ENCODE measurements around the gene CYB5R4.

CYB5R4 gene

DNA sequence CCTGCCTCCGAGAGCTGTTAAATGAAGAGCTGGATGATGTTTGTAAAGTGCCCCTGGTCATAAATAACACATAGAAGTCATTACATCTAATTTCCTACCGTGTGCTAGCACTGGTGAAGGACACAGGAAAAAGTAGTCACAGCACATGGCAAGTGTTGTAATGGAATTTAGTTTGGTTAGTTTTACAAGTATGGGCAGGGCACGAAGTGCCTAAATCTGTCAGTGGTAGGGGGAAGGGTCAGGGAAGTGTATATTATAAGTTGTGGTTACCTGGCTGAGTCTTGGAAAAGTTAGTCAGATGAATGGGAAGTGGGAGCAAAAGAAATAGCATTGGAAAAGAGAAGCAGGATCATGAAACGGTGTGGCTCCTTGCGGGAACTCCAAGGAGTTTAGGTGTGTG, 4.7 kb upstream of the CYB5R4 start:
- TF ChIP-seq POLR2A (IDR thresholded peaks at IDR 0.05; ENCODE audit: extremely low read depth, insufficient read length) (no peak), MYC (IDR thresholded peaks at IDR 0.05; ENCODE audit: low read depth, low read length) (no peak)
- TF ChIP-seq, protein P1, sequence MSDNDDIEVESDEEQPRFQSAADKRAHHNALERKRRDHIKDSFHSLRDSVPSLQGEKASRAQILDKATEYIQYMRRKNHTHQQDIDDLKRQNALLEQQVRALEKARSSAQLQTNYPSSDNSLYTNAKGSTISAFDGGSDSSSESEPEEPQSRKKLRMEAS (IDR thresholded peaks at IDR 0.05; ENCODE audit: low read depth, low read length): no peak
- TF ChIP-seq, protein P2, sequence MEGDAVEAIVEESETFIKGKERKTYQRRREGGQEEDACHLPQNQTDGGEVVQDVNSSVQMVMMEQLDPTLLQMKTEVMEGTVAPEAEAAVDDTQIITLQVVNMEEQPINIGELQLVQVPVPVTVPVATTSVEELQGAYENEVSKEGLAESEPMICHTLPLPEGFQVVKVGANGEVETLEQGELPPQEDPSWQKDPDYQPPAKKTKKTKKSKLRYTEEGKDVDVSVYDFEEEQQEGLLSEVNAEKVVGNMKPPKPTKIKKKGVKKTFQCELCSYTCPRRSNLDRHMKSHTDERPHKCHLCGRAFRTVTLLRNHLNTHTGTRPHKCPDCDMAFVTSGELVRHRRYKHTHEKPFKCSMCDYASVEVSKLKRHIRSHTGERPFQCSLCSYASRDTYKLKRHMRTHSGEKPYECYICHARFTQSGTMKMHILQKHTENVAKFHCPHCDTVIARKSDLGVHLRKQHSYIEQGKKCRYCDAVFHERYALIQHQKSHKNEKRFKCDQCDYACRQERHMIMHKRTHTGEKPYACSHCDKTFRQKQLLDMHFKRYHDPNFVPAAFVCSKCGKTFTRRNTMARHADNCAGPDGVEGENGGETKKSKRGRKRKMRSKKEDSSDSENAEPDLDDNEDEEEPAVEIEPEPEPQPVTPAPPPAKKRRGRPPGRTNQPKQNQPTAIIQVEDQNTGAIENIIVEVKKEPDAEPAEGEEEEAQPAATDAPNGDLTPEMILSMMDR (IDR thresholded peaks at IDR 0.05; ENCODE audit: low read depth, low read length): no peak
- no peak for DNase-seq (ENCODE audit: low read depth)
- H3K4me3 ChIP-seq (ENCODE audit: low read depth, low read length): no peak overlapping the region

DNA sequence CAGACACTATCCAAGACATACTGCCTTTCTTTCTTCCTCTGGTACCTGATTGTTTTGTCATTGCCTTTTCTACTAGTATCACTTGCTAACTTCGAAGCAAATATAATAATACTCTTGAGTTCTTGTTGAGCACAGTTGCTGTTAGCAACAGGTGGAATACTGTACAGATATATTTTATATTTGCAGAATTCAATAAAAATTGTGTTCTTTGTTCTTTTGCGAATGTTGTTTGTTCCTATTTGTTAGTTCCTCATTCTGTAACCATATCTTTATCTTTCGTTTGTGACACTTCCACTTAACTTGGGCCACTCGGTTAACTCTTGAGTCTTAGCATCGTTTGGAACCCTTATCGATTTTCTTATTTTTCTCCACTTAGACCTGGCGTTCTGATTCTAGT, 868 bp downstream of the CYB5R4 start:
- DNase-seq (ENCODE audit: low read depth): peak; percentile 27
- TF ChIP-seq, protein P1 (IDR thresholded peaks at IDR 0.05; ENCODE audit: low read depth, low read length): no peak
- no peak for TF ChIP-seq POLR2A (IDR thresholded peaks at IDR 0.05; ENCODE audit: extremely low read depth, insufficient read length)
- TF ChIP-seq, protein P2 (IDR thresholded peaks at IDR 0.05; ENCODE audit: low read depth, low read length): no peak
- no peak for TF ChIP-seq MYC (IDR thresholded peaks at IDR 0.05; ENCODE audit: low read depth, low read length)

DNA sequence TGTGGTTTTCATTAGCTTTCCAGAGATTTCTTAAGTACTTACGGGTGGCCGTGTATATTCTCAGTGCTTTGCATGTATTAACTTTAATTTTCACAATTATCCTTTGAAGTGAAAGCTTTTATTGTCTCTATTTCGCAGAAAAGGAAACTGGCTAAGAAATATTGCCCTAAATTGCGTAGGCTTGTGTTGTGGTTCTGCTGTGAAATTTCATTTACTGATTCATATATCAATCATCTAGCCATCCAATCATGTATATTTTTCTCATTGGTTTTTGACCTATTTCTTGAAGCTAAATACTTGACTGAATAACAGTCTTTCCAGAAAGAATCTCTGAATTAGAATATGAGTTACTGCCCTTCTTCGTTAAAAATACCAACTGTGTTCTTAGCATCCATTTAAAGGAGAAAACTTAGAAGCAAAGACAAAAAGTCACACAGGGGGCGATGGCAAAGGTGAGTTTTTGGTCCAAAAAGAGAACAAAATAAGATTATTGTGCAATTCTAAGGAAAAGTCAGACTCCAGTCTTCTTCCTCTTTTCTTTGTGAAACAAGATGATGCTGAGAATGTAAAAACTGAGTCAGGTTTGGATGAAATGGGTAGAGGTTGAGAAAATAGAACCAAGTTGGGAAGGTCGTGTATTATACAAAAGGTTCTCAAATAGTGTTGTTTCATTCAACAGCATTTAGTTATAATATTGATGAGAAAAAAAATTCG, 1.4 kb downstream of the CYB5R4 start:
- TF ChIP-seq, protein P2 (IDR thresholded peaks at IDR 0.05; ENCODE audit: low read depth, low read length): no peak
- H3K4me3 ChIP-seq (ENCODE audit: low read depth, low read length): peak overlapping the region; percentile 94
- DNase-seq (ENCODE audit: low read depth): peak; percentile 21

More for the DNA sequence above, 868 bp downstream of the CYB5R4 start:
- H3K4me3 ChIP-seq (ENCODE audit: low read depth, low read length): peak overlapping the region; percentile 94

DNA sequence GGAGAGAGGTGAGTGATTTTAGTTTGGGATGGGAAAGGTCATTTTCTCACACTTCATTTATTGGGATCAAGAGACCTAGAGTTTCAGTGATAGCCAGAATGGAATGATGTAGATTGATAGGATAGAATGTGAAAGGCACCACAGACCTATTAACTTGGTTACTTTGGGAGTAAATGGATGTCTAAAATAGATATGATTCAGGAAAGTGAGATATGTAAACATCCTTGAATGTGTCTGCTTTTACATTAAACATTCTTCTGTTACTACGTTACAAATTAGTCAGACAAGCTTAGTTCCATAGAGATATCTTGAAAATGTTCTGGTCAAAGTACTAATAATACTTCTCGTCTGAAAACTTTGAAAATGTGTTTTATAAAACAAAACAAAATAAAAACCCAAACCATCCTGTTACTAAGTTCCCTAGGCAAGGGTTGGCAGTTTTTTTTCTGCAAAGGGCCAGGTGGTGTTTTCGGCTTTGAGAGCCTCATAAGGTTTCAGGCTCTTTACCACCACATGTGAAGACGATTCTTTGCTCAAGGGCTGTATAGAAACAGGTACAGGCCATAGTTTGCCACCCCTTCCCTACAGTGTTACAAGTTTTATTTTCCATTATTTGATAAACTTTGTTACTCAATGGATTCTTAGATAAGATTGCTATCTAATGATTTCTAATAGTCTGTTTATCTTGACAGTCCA, 3.4 kb downstream of the CYB5R4 start:
- DNase-seq (ENCODE audit: low read depth): no peak
- no peak for TF ChIP-seq POLR2A (IDR thresholded peaks at IDR 0.05; ENCODE audit: extremely low read depth, insufficient read length)
- no peak for TF ChIP-seq MYC (IDR thresholded peaks at IDR 0.05; ENCODE audit: low read depth, low read length)
- TF ChIP-seq, protein P1 (IDR thresholded peaks at IDR 0.05; ENCODE audit: low read depth, low read length): no peak
- TF ChIP-seq, protein P2 (IDR thresholded peaks at IDR 0.05; ENCODE audit: low read depth, low read length): no peak
- H3K4me3 ChIP-seq (ENCODE audit: low read depth, low read length): no peak overlapping the region

DNA sequence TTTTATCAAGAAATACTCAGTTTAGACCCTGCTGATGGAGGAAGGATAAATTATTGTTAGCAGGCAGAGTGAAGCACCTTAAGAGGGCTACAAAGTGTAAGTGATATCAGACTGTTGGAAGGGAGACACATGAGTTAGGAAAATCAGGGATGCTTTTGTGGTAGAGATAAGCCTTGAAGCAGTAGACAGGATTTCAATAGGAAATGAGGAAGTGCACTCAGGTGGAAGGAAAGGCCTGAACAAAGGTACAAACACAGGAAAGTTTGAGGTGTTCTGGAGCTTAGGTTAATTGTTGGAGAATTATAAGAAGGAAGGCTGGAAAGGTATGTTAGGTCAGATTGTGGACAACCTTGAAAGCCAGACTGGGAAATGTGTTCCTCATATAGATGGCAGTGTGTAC, 7.6 kb downstream of the CYB5R4 start:
- no peak for DNase-seq (ENCODE audit: low read depth)
- no peak overlapping the region for H3K4me3 ChIP-seq (ENCODE audit: low read depth, low read length)
- TF ChIP-seq, protein P2 (IDR thresholded peaks at IDR 0.05; ENCODE audit: low read depth, low read length): no peak
- TF ChIP-seq POLR2A (IDR thresholded peaks at IDR 0.05; ENCODE audit: extremely low read depth, insufficient read length): no peak
- TF ChIP-seq, protein P1 (IDR thresholded peaks at IDR 0.05; ENCODE audit: low read depth, low read length): no peak
- TF ChIP-seq MYC (IDR thresholded peaks at IDR 0.05; ENCODE audit: low read depth, low read length): no peak

All from NB4 (cell line).